H1 (cell line): ENCODE results near the gene RNF183. TPM values are rescaled to one million over a fixed set of nuclear protein-coding genes. Genes with fewer than 3 reads are reported as not detected.

ENCODE experiments used
- ASH2L ChIP-seq: fragments of 200-600, 300-600 bp; sonication (generic); IDR thresholded peaks from one replicate; pipeline ENCODE4 v1.7.1; 2017; ENCODE audit warnings: low read length
- BACH1 ChIP-seq: IDR thresholded peaks from 2 replicates; pipeline ENCODE4 v1.6.1; 2012; ENCODE audit warnings: low read length, improper control_type of control experiment
- BCL11A ChIP-seq, 2 experiments: IDR thresholded peaks; one replicate each; pipeline ENCODE4 v1.6.1; 2011; ENCODE audit warnings: low read depth in 2 of 2, low read length in 2 of 2, mild to moderate bottlenecking in 2 of 2
- BRCA1 ChIP-seq: IDR thresholded peaks from 2 replicates; pipeline ENCODE4 v1.6.1; 2012; ENCODE audit warnings: low read depth, low read length, improper control_type of control experiment
- CHD2 ChIP-seq: IDR thresholded peaks from 2 replicates; pipeline ENCODE4 v1.6.1; 2012; ENCODE audit warnings: low read length, improper control_type of control experiment
- CREB1 ChIP-seq: IDR thresholded peaks from 2 replicates; pipeline ENCODE4 v1.6.1; 2012; ENCODE audit warnings: inconsistent platforms
- CTBP2 ChIP-seq: IDR thresholded peaks from 2 replicates; pipeline ENCODE4 v1.7.0; 2011; ENCODE audit warnings: borderline replicate concordance, mild to moderate bottlenecking, moderate library complexity, mixed read lengths, low read length; ENCODE audit not compliant: insufficient read depth, insufficient read length
- GABPA ChIP-seq: IDR thresholded peaks from 2 replicates; pipeline ENCODE4 v1.6.1; 2011; ENCODE audit warnings: mild to moderate bottlenecking, low read length, moderate library complexity, borderline replicate concordance; ENCODE audit not compliant: insufficient read depth
- MAX ChIP-seq: IDR thresholded peaks from 2 replicates; pipeline ENCODE4 v1.6.1; 2012; ENCODE audit warnings: inconsistent platforms
- NRF1 ChIP-seq: IDR thresholded peaks from 2 replicates; pipeline ENCODE4 v1.6.1; 2011; ENCODE audit warnings: mild to moderate bottlenecking, low read depth, low read length, improper control_type of control experiment
- PHF8 ChIP-seq: fragments of 200-600 bp; sonication (generic); conservative IDR thresholded peaks from 2 replicates; pipeline ENCODE4 v1.7.1; 2012; ENCODE audit warnings: low read depth, mild to moderate bottlenecking, inconsistent platforms, low read length, moderate library complexity
- POLR2A ChIP-seq, 2 experiments: IDR thresholded peaks; 1 replicate in 1 of 2; 2 replicates in 1 of 2; pipeline ENCODE4 v1.6.1; 2011; ENCODE audit warnings: low read depth in 2 of 2, low read length in 2 of 2, mild to moderate bottlenecking in 2 of 2; ENCODE audit errors: control extremely low read depth in 1 of 2
- POLR2AphosphoS5 ChIP-seq: IDR thresholded peaks from 2 replicates; pipeline ENCODE4 v1.6.1; 2011; ENCODE audit warnings: low read depth, low read length
- RAD21 ChIP-seq, 2 experiments: IDR thresholded peaks in 1 of 2; conservative IDR thresholded peaks in 1 of 2; 2 replicates each; pipeline ENCODE4 v1.6.1; 2011; ENCODE audit warnings: low read depth in 2 of 2, low read length in 2 of 2, improper control_type of control experiment in 1 of 2, inconsistent platforms in 1 of 2, mild to moderate bottlenecking in 1 of 2, moderate library complexity in 1 of 2
- RBBP5 ChIP-seq: IDR thresholded peaks from 2 replicates; pipeline ENCODE4 v1.7.1; 2012; ENCODE audit warnings: low read depth, mild to moderate bottlenecking, inconsistent platforms, low read length, moderate library complexity, borderline replicate concordance
- SAP30 ChIP-seq: fragments of 300-600 bp; sonication (generic); IDR thresholded peaks from 2 replicates; pipeline ENCODE4 v1.7.1; 2012; ENCODE audit warnings: low read length, moderate library complexity, mild to moderate bottlenecking, inconsistent platforms; ENCODE audit not compliant: insufficient read depth, insufficient replicate concordance
- SIX5 ChIP-seq: IDR thresholded peaks from 2 replicates; pipeline ENCODE4 v1.6.1; 2011; ENCODE audit warnings: mild to moderate bottlenecking, low read depth, low read length
- SP1 ChIP-seq: IDR thresholded peaks from 2 replicates; pipeline ENCODE4 v1.6.1; 2011; ENCODE audit warnings: low read depth, low read length
- SP4 ChIP-seq: IDR thresholded peaks from 2 replicates; pipeline ENCODE4 v1.6.1; 2012; ENCODE audit warnings: low read length, inconsistent platforms
- TAF1 ChIP-seq: IDR thresholded peaks from 2 replicates; pipeline ENCODE4 v1.6.1; 2011; ENCODE audit warnings: mild to moderate bottlenecking, low read depth, low read length
- TAF7 ChIP-seq: optimal IDR thresholded peaks from 2 replicates; pipeline ENCODE3; 2011; ENCODE audit warnings: low read depth, mild to moderate bottlenecking, inconsistent platforms, low read length, moderate library complexity, borderline replicate concordance
- TBP ChIP-seq: IDR thresholded peaks from 2 replicates; pipeline ENCODE4 v1.6.1; 2011; ENCODE audit warnings: low read depth, low read length, improper control_type of control experiment
- USF2 ChIP-seq: IDR thresholded peaks from 2 replicates; pipeline ENCODE4 v1.6.1; 2011; ENCODE audit warnings: low read length, improper control_type of control experiment
- polyA plus RNA-seq, 7 experiments: library from polyadenylated mRNA; depleted of rRNA in 3 of 7; stranded (reverse) in 5 of 7; unstranded in 2 of 7; fragments of >200 nt in 5 of 7; fragments of 200-250 nt in 2 of 7; gene quantifications; 1 replicate in 5 of 7; 2 replicates in 1 of 7; 4 replicates in 1 of 7; pipeline versions ENCODE4 v1.2.1 to v1.2.3, GENCODE V29; 2011 to 2013; ENCODE audit warnings: missing spikeins in 2 of 7, mixed read lengths in 2 of 7
- total RNA-seq: library from RNA; stranded (reverse); fragmentation: NEBNext Ultra II Directional; extraction: Animal tissue kit (Norgen Biotek cat#: 25700); gene quantifications from 2 replicates; pipeline ENCODE4 v1.2.1, GENCODE V29; 2021

RNF183 gene
- total and polyA plus RNA-seq, 2 of the 8 experiments (the other 6 are each of a cell fraction or from before 2014, with no cell fraction given), result 0.15 TPM; not detected in 1

- no peak for TF ChIP-seq NRF1
- TF ChIP-seq CTBP2, result no peak
- peak; percentile 91 for TF ChIP-seq GABPA
- TF ChIP-seq TAF1, result peak; percentile 90
- TF ChIP-seq SIX5, result peak; percentile 82
- peak; percentile 71 for TF ChIP-seq TAF7
- TF ChIP-seq POLR2AphosphoS5, result peak; percentile 97
- peak; percentile 82; the same call in 1 of the 2 replicates for TF ChIP-seq TBP
- TF ChIP-seq CHD2, result peak; percentile 94
- peak; percentile 100 for TF ChIP-seq PHF8
- no peak for TF ChIP-seq BACH1
- TF ChIP-seq SP1, result peak; percentile 16; the same call in 1 of the 2 replicates
- peak; percentile 78 for TF ChIP-seq SAP30
- TF ChIP-seq POLR2A (IDR thresholded peaks at IDR 0.05; ENCODE audit: control extremely low read depth in 1 of 2, low read depth in 2 of 2, low read length in 2 of 2), result peak; percentile 93 to 96
- TF ChIP-seq MAX, result peak; percentile 69
- TF ChIP-seq BCL11A (IDR thresholded peaks at IDR 0.05; ENCODE audit: low read depth in 2 of 2, low read length in 2 of 2), result no peak
- peak; percentile 70; the same call in 1 of the 2 replicates for TF ChIP-seq BRCA1
- peak; percentile 93 for TF ChIP-seq ASH2L
- TF ChIP-seq USF2, result no peak
- TF ChIP-seq CREB1, result peak; percentile 97
- no peak for TF ChIP-seq RAD21 (IDR thresholded peaks at IDR 0.05 in 1 of 2, conservative IDR thresholded peaks at IDR 0.05 in 1 of 2; ENCODE audit: low read depth in 2 of 2, low read length in 2 of 2)
- TF ChIP-seq RBBP5, result peak; percentile 88
- no peak for TF ChIP-seq SP4
Measured at GRCh38 chr9:113275157-113276131, 27.7 kb downstream of the RNF183 start, which contains the start of the genes CDC26 and PRPF4 (continued).
